ENCODE measurements around the gene MED16. TPM values are rescaled to one million over a fixed set of nuclear protein-coding genes. Genes with fewer than 3 reads are reported as not detected.

The MED16 gene
- total and polyA plus RNA-seq, 2 of the 13 experiments (the other 11 are each of a cell fraction or from before 2014, with no cell fraction given): 13.3 to 14.8 TPM

- FAIRE-seq (no peak), ATAC-seq (no peak), DNase-seq (ENCODE audit: low spot score) (no peak)
- in situ Hi-C loops (cut with HindIII; ENCODE audit: extremely low pct_ligation_motif_present, low pct_unique_long_range_greater_than_20kb): loop anchor here (10.0 kb wide), 1 partner anchor 88 kb away; no protein-coding TSS in a partner anchor
- Histone ChIP-seq H4K20me1 (ENCODE audit: insufficient read depth, low read length) (no peaks in the 10 kb centered on the region), H3K4me1 (ENCODE audit: insufficient read depth, low read length) (peaks cover 11% of the 10 kb centered on the region; the same call in 1 of the 2 replicates), H3K9ac (ENCODE audit: insufficient read depth, low read depth, low read length) (no peak overlapping the region), H3K79me2 (ENCODE audit: insufficient read depth, low read length) (no peaks in the 10 kb centered on the region), H3K36me3 (replicated peaks in 1 of 2; ENCODE audit: control insufficient read depth in 1 of 2, insufficient read depth in 2 of 2, low read length in 2 of 2) (no peaks in the 10 kb centered on the region), H3K27me3 (ENCODE audit: control insufficient read depth in 1 of 2, insufficient read depth in 2 of 2, low read length in 2 of 2) (peaks cover 2 to 23% of the 10 kb centered on the region in 2 experiments; a peak in 4 of 5 replicates), H3K27ac (ENCODE audit: extremely low read length, insufficient read depth, low read length) (no peak overlapping the region), H3K4me2 (ENCODE audit: low read depth, low read length) (no peak overlapping the region), H3K9me3 (ENCODE audit: low read length) (no peaks in the 10 kb centered on the region), H3K4me3 (replicated peaks in 1 of 3; ENCODE audit: insufficient read depth in 1 of 3, low read depth in 2 of 3, low read length in 3 of 3) (no peak overlapping the region), H2AFZ (ENCODE audit: low read length) (no peak overlapping the region)
- BruUV-seq (replicated peaks): no TSS peak
- ChIA-PET CTCF (ENCODE audit: low intra/inter-chr PET ratio, low total read pairs) (no interaction called here), POLR2A (no interaction called here)
- 70% methylated on average over 31 of the region's 67 CpGs for WGBS (ENCODE audit: low lambda C conversion rate)
- TF ChIP-seq ZNF605 (CRISPR knock-in tag; IDR thresholded peaks at IDR 0.05): no peak
- TF ChIP-seq BCLAF1 (IDR thresholded peaks at IDR 0.05): no peak
- no peak for TF ChIP-seq NFYC (CRISPR knock-in tag; IDR thresholded peaks at IDR 0.05)
- TF ChIP-seq ZNF550 (CRISPR knock-in tag; IDR thresholded peaks at IDR 0.05; ENCODE audit: borderline replicate concordance): no peak
- intact Hi-C loops (cut with micrococcal nuclease; ENCODE audit: unreplicated experiment): no loop called here
Measured at GRCh38 chr19:853014-853585, 39.9 kb downstream of the MED16 start.
